Sigmoid colon (tissue), 7 donors: Measurements from ENCODE around the gene FGFBP3. TPM values are rescaled to one million over a fixed set of nuclear protein-coding genes. Genes with fewer than 3 reads are reported as not detected.

ENCODE experiments used
- DNase-seq: peaks from one replicate; pipeline ENCODE4 v3.0.0-alpha.2; 2019
- H3K27ac ChIP-seq, 4 donors: fragments of 200-600 bp; sonication (generic); one replicate each; pipeline ENCODE4 v1.5.1; 2016 to 2019; ENCODE audit warnings: mild to moderate bottlenecking in 1 of 4
- H3K27me3 ChIP-seq, 3 donors: fragments of 200-600 bp; sonication (generic); one replicate each; pipeline ENCODE4 v1.5.1; 2019; ENCODE audit warnings: mild to moderate bottlenecking in 1 of 3
- H3K36me3 ChIP-seq, 4 donors: fragments of 200-600 bp; sonication (generic); one replicate each; pipeline ENCODE4 v1.5.1; 2016 to 2019
- H3K4me1 ChIP-seq, 4 donors: fragments of 200-600 bp; sonication (generic); one replicate each; pipeline ENCODE4 v1.5.1; 2017 to 2019
- H3K4me3 ChIP-seq, 4 donors: fragments of 200-600 bp; sonication (generic); one replicate each; pipeline ENCODE4 v1.5.1; 2017 to 2019; ENCODE audit warnings: mild to moderate bottlenecking in 2 of 4, moderate library complexity in 1 of 4
- H3K9me3 ChIP-seq, 4 donors: fragments of 200-600 bp in 3 of 4; sonication (generic) in 3 of 4; one replicate each; pipeline versions ENCODE4 v1.5.1 to v1.6.1; 2013 to 2019
- EP300 ChIP-seq, 4 donors: sonication (generic); formaldehyde crosslinking; IDR thresholded peaks; one replicate each; pipeline ENCODE4 v1.6.1; 2017; ENCODE audit warnings: antibody characterized with exemption in 4 of 4
- POLR2A ChIP-seq, 2 donors: fragments of 450-650 bp; IDR thresholded peaks; one replicate each; pipeline ENCODE4 v1.6.1; 2016; ENCODE audit warnings: antibody characterized with exemption in 2 of 2, mild to moderate bottlenecking in 2 of 2, moderate library complexity in 2 of 2
- POLR2AphosphoS5 ChIP-seq, 4 donors: sonication (generic); formaldehyde crosslinking; IDR thresholded peaks; one replicate each; pipeline ENCODE4 v1.6.1; 2017; ENCODE audit warnings: antibody characterized with exemption in 4 of 4
- WGBS, 2 donors: extraction: QIAGEN DNeasy Blood & Tissue Kit; methylation state at CpG; one replicate each; pipeline ENCODE4 v1.1.7; 2013; 5-methylcytosine and 5-hydroxymethylcytosine counted together
- intact Hi-C: fragments of 100-400 bp; cut with DNase I; formaldehyde crosslinking; loops from one replicate; pipeline ENCODE4 v1.15.1; 2023
- polyA plus RNA-seq, 3 donors: library from polyadenylated mRNA; stranded (reverse); fragments of 200-250 nt; gene quantifications; one replicate each; pipeline ENCODE4 v1.2.3, GENCODE V29; 2013
- total RNA-seq, 4 donors: library from RNA; depleted of rRNA; stranded (reverse); fragments of >200 nt; gene quantifications; one replicate each; pipeline ENCODE4 v1.1.0, GENCODE V29; 2016
- TF ChIP-seq, protein P1 (sequence below), 4 experiments: fragments of 450-650 bp in 3 of 4; fragments of 200-600 bp in 1 of 4; IDR thresholded peaks; one replicate each; pipeline ENCODE4 v1.5.1; 2016 to 2019; ENCODE audit warnings: antibody characterized with exemption in 4 of 4, mild to moderate bottlenecking in 3 of 4, moderate library complexity in 2 of 4
- donor health status: healthy with polysubstance abuse.
- donor health status: Bipolar disorder and iron deficiency.
- donor health status: healthy.

Gene FGFBP3
- total and polyA plus RNA-seq, 7 donors: 0.16 to 1.2 (median 0.65) TPM; not detected in 1

DNA sequence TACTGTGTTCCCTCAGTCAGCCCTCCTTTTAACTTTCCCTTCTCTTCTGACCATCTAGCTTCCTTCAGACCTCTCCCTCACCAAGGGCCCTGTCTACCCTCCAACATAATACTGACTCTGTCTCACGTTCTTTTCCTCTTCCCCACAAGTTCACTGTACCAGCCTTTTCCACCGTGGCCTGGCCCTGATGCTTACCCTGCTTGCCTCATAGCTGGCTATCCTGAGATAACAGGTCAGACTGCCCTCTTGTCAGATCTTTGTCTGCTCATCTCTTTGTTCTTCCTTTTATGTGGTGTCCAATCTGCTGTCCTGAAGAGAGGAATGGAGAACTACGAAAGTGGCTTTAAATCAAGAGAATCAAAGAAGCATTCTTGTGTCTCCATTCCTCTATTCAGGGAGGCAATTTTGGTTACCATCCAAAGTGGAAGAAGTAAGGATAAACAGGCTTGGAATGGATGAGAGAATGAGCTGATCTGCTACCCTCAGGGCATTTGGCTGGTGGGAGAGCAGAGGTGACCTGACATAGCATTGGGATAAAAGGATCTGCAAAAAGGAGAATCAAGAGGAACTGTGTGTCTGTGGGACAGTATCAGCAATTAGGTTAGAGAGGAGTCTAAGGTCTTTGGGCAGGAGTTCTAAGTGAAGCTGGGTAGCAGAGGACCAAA lies 22.4 kb upstream of the FGFBP3 start:
- no peak overlapping the region for H3K4me3 ChIP-seq
- no peak for DNase-seq
- 55 to 85% methylated on average over 3 of the region's 3 CpGs for WGBS, 2 donors

GRCh38 chr10:91930939-91931338 lies 21.7 kb upstream of the FGFBP3 start:
- TF ChIP-seq, protein P1, sequence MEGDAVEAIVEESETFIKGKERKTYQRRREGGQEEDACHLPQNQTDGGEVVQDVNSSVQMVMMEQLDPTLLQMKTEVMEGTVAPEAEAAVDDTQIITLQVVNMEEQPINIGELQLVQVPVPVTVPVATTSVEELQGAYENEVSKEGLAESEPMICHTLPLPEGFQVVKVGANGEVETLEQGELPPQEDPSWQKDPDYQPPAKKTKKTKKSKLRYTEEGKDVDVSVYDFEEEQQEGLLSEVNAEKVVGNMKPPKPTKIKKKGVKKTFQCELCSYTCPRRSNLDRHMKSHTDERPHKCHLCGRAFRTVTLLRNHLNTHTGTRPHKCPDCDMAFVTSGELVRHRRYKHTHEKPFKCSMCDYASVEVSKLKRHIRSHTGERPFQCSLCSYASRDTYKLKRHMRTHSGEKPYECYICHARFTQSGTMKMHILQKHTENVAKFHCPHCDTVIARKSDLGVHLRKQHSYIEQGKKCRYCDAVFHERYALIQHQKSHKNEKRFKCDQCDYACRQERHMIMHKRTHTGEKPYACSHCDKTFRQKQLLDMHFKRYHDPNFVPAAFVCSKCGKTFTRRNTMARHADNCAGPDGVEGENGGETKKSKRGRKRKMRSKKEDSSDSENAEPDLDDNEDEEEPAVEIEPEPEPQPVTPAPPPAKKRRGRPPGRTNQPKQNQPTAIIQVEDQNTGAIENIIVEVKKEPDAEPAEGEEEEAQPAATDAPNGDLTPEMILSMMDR (IDR thresholded peaks at IDR 0.05): no peak
- TF ChIP-seq POLR2A (IDR thresholded peaks at IDR 0.05) (no peak), POLR2AphosphoS5 (IDR thresholded peaks at IDR 0.05) (no peak)

More for the DNA sequence above, 22.4 kb upstream of the FGFBP3 start:
- Histone ChIP-seq H3K4me1 (peaks cover 0 to 45% (median 14%) of the 10 kb centered on the region in 4 donors), H3K36me3 (peaks cover 0 to 9% (median 2%) of the 10 kb centered on the region in 4 donors), H3K9me3 (no peaks in the 10 kb centered on the region), H3K27me3 (no peaks in the 10 kb centered on the region), H3K27ac (no peak overlapping the region)
- TF ChIP-seq POLR2A (IDR thresholded peaks at IDR 0.05) (no peak), EP300 (IDR thresholded peaks at IDR 0.05) (no peak), POLR2AphosphoS5 (IDR thresholded peaks at IDR 0.05) (no peak)
- TF ChIP-seq, protein P1 (IDR thresholded peaks at IDR 0.05): no peak
- intact Hi-C loops: no loop called here

DNA sequence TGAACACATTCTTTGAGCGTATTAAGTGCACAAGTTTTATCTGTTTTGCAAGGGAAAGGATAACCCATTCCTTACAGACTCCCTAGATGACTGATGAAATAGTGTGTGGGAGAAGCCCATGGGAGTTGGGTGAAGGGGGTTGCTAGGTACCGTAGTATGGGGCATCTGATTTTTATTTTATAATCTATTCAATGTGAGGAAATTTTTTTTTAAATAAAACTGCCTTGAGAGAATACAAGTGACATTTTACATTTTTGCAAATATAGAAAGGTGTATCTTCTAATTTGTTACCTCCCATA lies 15.7 kb upstream of the FGFBP3 start:
- H3K27me3 ChIP-seq: no peaks in the 10 kb centered on the region
- TF ChIP-seq EP300 (IDR thresholded peaks at IDR 0.05) (no peak), POLR2A (IDR thresholded peaks at IDR 0.05) (no peak), POLR2AphosphoS5 (IDR thresholded peaks at IDR 0.05) (no peak)
- TF ChIP-seq, protein P1 (IDR thresholded peaks at IDR 0.05): no peak
- peak overlapping the region in 3 of 4 donors; percentile 76 to 90 (median 79) for H3K4me3 ChIP-seq
- 61 to 75% methylated on average over 2 of the region's 2 CpGs for WGBS, 2 donors
- no peaks in the 10 kb centered on the region for H3K36me3 ChIP-seq
- peaks cover 0 to 48% (median 22%) of the 10 kb centered on the region in 4 donors for H3K4me1 ChIP-seq
- no peak for DNase-seq
- no peaks in the 10 kb centered on the region for H3K9me3 ChIP-seq
- peak overlapping the region in 3 of 4 donors; percentile 97 for H3K27ac ChIP-seq
- intact Hi-C loops: loop anchor here (10.0 kb wide), 1 partner anchor 430 kb away; no protein-coding TSS in a partner anchor

More at GRCh38 chr10:91930939-91931338, 21.7 kb upstream of the FGFBP3 start:
- no peak overlapping the region for H3K4me3 ChIP-seq
- H3K27ac ChIP-seq: no peak overlapping the region
- H3K9me3 ChIP-seq: no peaks in the 10 kb centered on the region
- intact Hi-C loops: no loop called here
- no peak for DNase-seq
- H3K27me3 ChIP-seq: no peaks in the 10 kb centered on the region
- peaks cover 0 to 2% (median 0%) of the 10 kb centered on the region in 4 donors for H3K36me3 ChIP-seq
- peaks cover 0 to 52% (median 19%) of the 10 kb centered on the region in 4 donors for H3K4me1 ChIP-seq
- WGBS, 2 donors: 38 to 74% methylated on average over 3 of the region's 3 CpGs

GRCh38 chr10:91924212-91925021 lies 15.1 kb upstream of the FGFBP3 start:
- Histone ChIP-seq H3K27me3 (no peaks in the 10 kb centered on the region), H3K4me3 (peak overlapping the region; percentile 76 to 90 (median 82)), H3K9me3 (no peaks in the 10 kb centered on the region), H3K36me3 (no peaks in the 10 kb centered on the region), H3K4me1 (peaks cover 0 to 44% (median 22%) of the 10 kb centered on the region in 4 donors), H3K27ac (peak overlapping the region; percentile 97)
- intact Hi-C loops: loop anchor here (5.0 to 10.0 kb wide), 2 partner anchors 122 to 430 kb away; no protein-coding TSS in a partner anchor
- no peak for DNase-seq
- TF ChIP-seq, protein P1 (IDR thresholded peaks at IDR 0.05): no peak
- TF ChIP-seq POLR2AphosphoS5 (IDR thresholded peaks at IDR 0.05) (no peak), EP300 (IDR thresholded peaks at IDR 0.05) (no peak), POLR2A (IDR thresholded peaks at IDR 0.05) (no peak)
- WGBS, 2 donors: 2 to 7% methylated on average over 21 of the region's 21 CpGs
